ENCODE results near the gene ZRSR2. TPM values are rescaled to one million over a fixed set of nuclear protein-coding genes. Genes with fewer than 3 reads are reported as not detected.

Gene ZRSR2
- total RNA-seq, 1 experiment from 2014 or later, result 4.6 TPM

- TF ChIP-seq CTCF (IDR thresholded peaks at IDR 0.05 in 2 of 3, conservative IDR thresholded peaks at IDR 0.05 in 1 of 3; ENCODE audit: borderline replicate concordance in 1 of 3, insufficient read depth in 1 of 3, low read depth in 2 of 3, low read length in 2 of 3), result no peak
- no peak for TF ChIP-seq POLR2AphosphoS5 (IDR thresholded peaks at IDR 0.05; ENCODE audit: low read depth, low read length)
- TF ChIP-seq EGR1 (IDR thresholded peaks at IDR 0.05; ENCODE audit: low read depth), result no peak
- TF ChIP-seq SIN3A (IDR thresholded peaks at IDR 0.05; ENCODE audit: low read depth), result no peak
- no peak for TF ChIP-seq POLR2A (IDR thresholded peaks at IDR 0.05; ENCODE audit: borderline replicate concordance, extremely low read depth, insufficient read depth, insufficient read length)
- no peak for TF ChIP-seq EZH2phosphoT487 (IDR thresholded peaks at IDR 0.05; ENCODE audit: borderline replicate concordance)
These were observed 79.4 kb downstream of the ZRSR2 start (continued) for GRCh38 chrX:15869695-15870094.

- no peak for ATAC-seq
- POLR2A ChIA-PET, result no interaction called here
- intact Hi-C loops (cut with micrococcal nuclease), result no loop called here
- H4K20me1 ChIP-seq (ENCODE audit: insufficient read depth), result no peaks in the 10 kb centered on the region
- no peaks in the 10 kb centered on the region for H3K9me3 ChIP-seq (ENCODE audit: control insufficient read depth in 1 of 2, insufficient read depth in 1 of 2, low read depth in 1 of 2, low read length in 2 of 2)
- H2AFZ ChIP-seq (ENCODE audit: low read depth, low read length, poor library complexity, severe bottlenecking), result no peak overlapping the region
- H3K79me2 ChIP-seq (ENCODE audit: insufficient read depth, low read length), result no peaks in the 10 kb centered on the region
- no peak overlapping the region for H3K27ac ChIP-seq (ENCODE audit: low read depth, low read length)
- TF ChIP-seq ZFX (IDR thresholded peaks at IDR 0.05) (no peak), SP1 (IDR thresholded peaks at IDR 0.05; ENCODE audit: low read depth) (no peak), MAX (IDR thresholded peaks at IDR 0.05) (no peak), POLR2A (IDR thresholded peaks at IDR 0.05; ENCODE audit: borderline replicate concordance, extremely low read depth, insufficient read depth, insufficient read length) (no peak), REST (IDR thresholded peaks at IDR 0.05; ENCODE audit: low read depth) (no peak), SIN3A (IDR thresholded peaks at IDR 0.05; ENCODE audit: low read depth) (no peak), EGR1 (IDR thresholded peaks at IDR 0.05; ENCODE audit: low read depth) (no peak), FOSL1 (IDR thresholded peaks at IDR 0.05; ENCODE audit: low read depth) (no peak), RAD21 (IDR thresholded peaks at IDR 0.05; ENCODE audit: low read depth) (no peak), POLR2AphosphoS5 (IDR thresholded peaks at IDR 0.05; ENCODE audit: low read depth, low read length) (no peak), EZH2 (IDR thresholded peaks at IDR 0.05) (no peak), TCF7L2 (IDR thresholded peaks at IDR 0.05; ENCODE audit: borderline replicate concordance, extremely low read depth, insufficient read depth, insufficient read length) (no peak), ELF1 (IDR thresholded peaks at IDR 0.05; ENCODE audit: borderline replicate concordance, low read depth) (no peak), ZNF274 (IDR thresholded peaks at IDR 0.05; ENCODE audit: low read depth, low read length) (no peak)
- TF ChIP-seq, protein P1, sequence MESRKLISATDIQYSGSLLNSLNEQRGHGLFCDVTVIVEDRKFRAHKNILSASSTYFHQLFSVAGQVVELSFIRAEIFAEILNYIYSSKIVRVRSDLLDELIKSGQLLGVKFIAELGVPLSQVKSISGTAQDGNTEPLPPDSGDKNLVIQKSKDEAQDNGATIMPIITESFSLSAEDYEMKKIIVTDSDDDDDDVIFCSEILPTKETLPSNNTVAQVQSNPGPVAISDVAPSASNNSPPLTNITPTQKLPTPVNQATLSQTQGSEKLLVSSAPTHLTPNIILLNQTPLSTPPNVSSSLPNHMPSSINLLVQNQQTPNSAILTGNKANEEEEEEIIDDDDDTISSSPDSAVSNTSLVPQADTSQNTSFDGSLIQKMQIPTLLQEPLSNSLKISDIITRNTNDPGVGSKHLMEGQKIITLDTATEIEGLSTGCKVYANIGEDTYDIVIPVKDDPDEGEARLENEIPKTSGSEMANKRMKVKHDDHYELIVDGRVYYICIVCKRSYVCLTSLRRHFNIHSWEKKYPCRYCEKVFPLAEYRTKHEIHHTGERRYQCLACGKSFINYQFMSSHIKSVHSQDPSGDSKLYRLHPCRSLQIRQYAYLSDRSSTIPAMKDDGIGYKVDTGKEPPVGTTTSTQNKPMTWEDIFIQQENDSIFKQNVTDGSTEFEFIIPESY (IDR thresholded peaks at IDR 0.05; ENCODE audit: extremely low read depth, insufficient replicate concordance, low read length), result no peak
- no peak overlapping the region for H3K4me3 ChIP-seq (replicated peaks in 1 of 2; ENCODE audit: low read depth in 1 of 2, low read length in 2 of 2)
- no peak for DNase-seq (ENCODE audit: low read depth, low spot score)
- H3K27me3 ChIP-seq (ENCODE audit: insufficient read depth, low read length), result no peaks in the 10 kb centered on the region
- no peaks in the 10 kb centered on the region for H3K9me2 ChIP-seq (ENCODE audit: insufficient read depth)
- no peaks in the 10 kb centered on the region for H3K4me1 ChIP-seq (ENCODE audit: control insufficient read depth in 1 of 2, insufficient read depth in 2 of 2, low read length in 2 of 2)
- CTCF ChIA-PET, result no interaction called here
- H3K36me3 ChIP-seq (ENCODE audit: control insufficient read depth in 1 of 2, insufficient read depth in 2 of 2, low read length in 2 of 2), result no peaks in the 10 kb centered on the region
- H3K4me2 ChIP-seq (ENCODE audit: low read length), result no peak overlapping the region
- no peak overlapping the region for H3K9ac ChIP-seq (ENCODE audit: low read length)
- RAD21 ChIA-PET (ENCODE audit: low non-redundant PET in 1 of 2, low total read pairs in 2 of 2, uncharacterized antibody in 2 of 2, unreplicated experiment in 2 of 2), result no interaction called here
- no TSS peak for BruUV-seq (replicated peaks)
These were observed 80.0 kb downstream of the ZRSR2 start for GRCh38 chrX:15870310-15870709.

All from HCT116 (cell line).